IMR-90 (cell line): ENCODE data around the gene SFT2D2.

ENCODE experiments used
- BHLHE40 ChIP-seq: fragments of 150-350 bp; IDR thresholded peaks from 2 replicates; pipeline ENCODE4 v1.6.1; 2016; ENCODE audit warnings: mild to moderate bottlenecking, low read depth, low read length
- CEBPB ChIP-seq: IDR thresholded peaks from 2 replicates; pipeline ENCODE4 v1.6.1; 2012; ENCODE audit warnings: low read depth, low read length, improper control_type of control experiment
- CHD1 ChIP-seq: IDR thresholded peaks from 2 replicates; pipeline ENCODE4 v1.6.1; 2012; ENCODE audit warnings: low read depth, low read length, improper control_type of control experiment
- FOS ChIP-seq: fragments of 150-350 bp; IDR thresholded peaks from 2 replicates; pipeline ENCODE4 v1.6.1; 2016; ENCODE audit warnings: low read depth, low read length
- MAFK ChIP-seq: IDR thresholded peaks from 2 replicates; pipeline ENCODE4 v1.6.1; 2012; ENCODE audit warnings: low read depth, low read length, improper control_type of control experiment
- MAZ ChIP-seq: IDR thresholded peaks from 2 replicates; pipeline ENCODE4 v1.6.1; 2012; ENCODE audit warnings: low read depth, mild to moderate bottlenecking, low read length, improper control_type of control experiment, moderate library complexity, borderline replicate concordance
- MXI1 ChIP-seq: IDR thresholded peaks from 2 replicates; pipeline ENCODE4 v1.6.1; 2012; ENCODE audit warnings: low read depth, mild to moderate bottlenecking, low read length, moderate library complexity, borderline replicate concordance
- POLR2A ChIP-seq: IDR thresholded peaks from 2 replicates; pipeline ENCODE4 v1.6.1; 2012; ENCODE audit warnings: mild to moderate bottlenecking, low read depth, low read length
- RAD21 ChIP-seq: IDR thresholded peaks from 2 replicates; pipeline ENCODE4 v1.6.1; 2012; ENCODE audit warnings: low read length, improper control_type of control experiment
- RFX5 ChIP-seq: IDR thresholded peaks from 2 replicates; pipeline ENCODE4 v1.8.0; 2012; ENCODE audit warnings: low read depth, mild to moderate bottlenecking, low read length, moderate library complexity
- TF ChIP-seq, protein P1 (sequence below): conservative IDR thresholded peaks from 2 replicates; pipeline ENCODE4 v1.5.1; 2012; ENCODE audit warnings: mild to moderate bottlenecking, low read depth, low read length, improper control_type of control experiment
- TF ChIP-seq, protein P2 (sequence below): fragments of 150-350 bp; IDR thresholded peaks from 2 replicates; pipeline ENCODE4 v1.6.1; 2017; ENCODE audit warnings: mild to moderate bottlenecking, antibody characterized with exemption, low read length, low read depth
- TF ChIP-seq, protein P3 (sequence below): fragments of 150-350 bp; IDR thresholded peaks from 2 replicates; pipeline ENCODE4 v1.6.1; 2016; ENCODE audit warnings: low read depth, mild to moderate bottlenecking, low read length, moderate library complexity, borderline replicate concordance

DNA sequence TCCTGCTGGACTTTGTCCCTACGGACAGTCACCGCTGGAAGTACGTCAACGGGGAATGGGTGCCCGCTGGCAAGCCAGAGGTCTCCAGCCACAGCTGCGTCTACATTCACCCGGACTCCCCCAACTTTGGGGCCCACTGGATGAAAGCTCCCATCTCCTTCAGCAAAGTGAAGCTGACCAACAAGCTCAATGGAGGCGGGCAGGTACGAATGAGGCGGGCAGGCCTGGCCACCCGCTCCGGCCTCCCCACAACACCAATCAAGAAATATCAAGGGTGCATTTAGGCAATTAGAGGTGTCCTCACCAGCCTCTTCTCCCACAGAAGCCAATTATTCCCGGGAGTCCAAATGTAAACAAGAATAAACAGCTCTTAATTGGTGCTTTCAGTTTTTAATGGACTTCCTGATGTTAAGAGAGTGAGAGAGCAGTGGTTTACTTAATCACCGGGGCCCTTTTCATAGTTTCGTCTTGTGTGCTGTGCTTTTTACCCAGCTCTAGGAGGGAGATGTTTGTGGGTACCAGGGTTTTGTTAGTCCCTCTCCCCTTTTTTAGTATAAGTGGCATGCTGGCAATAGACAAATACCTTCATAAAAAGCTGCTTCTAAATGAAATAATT, 65.5 kb downstream of the SFT2D2 start:
- TF ChIP-seq, protein P1, sequence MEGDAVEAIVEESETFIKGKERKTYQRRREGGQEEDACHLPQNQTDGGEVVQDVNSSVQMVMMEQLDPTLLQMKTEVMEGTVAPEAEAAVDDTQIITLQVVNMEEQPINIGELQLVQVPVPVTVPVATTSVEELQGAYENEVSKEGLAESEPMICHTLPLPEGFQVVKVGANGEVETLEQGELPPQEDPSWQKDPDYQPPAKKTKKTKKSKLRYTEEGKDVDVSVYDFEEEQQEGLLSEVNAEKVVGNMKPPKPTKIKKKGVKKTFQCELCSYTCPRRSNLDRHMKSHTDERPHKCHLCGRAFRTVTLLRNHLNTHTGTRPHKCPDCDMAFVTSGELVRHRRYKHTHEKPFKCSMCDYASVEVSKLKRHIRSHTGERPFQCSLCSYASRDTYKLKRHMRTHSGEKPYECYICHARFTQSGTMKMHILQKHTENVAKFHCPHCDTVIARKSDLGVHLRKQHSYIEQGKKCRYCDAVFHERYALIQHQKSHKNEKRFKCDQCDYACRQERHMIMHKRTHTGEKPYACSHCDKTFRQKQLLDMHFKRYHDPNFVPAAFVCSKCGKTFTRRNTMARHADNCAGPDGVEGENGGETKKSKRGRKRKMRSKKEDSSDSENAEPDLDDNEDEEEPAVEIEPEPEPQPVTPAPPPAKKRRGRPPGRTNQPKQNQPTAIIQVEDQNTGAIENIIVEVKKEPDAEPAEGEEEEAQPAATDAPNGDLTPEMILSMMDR, result no peak
- TF ChIP-seq MAZ (no peak), POLR2A (no peak), MAFK (no peak), RAD21 (no peak), CEBPB (no peak), MXI1 (no peak), RFX5 (no peak), BHLHE40 (no peak), FOS (no peak), CHD1 (no peak)
- TF ChIP-seq, protein P2, sequence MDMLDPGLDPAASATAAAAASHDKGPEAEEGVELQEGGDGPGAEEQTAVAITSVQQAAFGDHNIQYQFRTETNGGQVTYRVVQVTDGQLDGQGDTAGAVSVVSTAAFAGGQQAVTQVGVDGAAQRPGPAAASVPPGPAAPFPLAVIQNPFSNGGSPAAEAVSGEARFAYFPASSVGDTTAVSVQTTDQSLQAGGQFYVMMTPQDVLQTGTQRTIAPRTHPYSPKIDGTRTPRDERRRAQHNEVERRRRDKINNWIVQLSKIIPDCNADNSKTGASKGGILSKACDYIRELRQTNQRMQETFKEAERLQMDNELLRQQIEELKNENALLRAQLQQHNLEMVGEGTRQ, result no peak
- TF ChIP-seq, protein P3, sequence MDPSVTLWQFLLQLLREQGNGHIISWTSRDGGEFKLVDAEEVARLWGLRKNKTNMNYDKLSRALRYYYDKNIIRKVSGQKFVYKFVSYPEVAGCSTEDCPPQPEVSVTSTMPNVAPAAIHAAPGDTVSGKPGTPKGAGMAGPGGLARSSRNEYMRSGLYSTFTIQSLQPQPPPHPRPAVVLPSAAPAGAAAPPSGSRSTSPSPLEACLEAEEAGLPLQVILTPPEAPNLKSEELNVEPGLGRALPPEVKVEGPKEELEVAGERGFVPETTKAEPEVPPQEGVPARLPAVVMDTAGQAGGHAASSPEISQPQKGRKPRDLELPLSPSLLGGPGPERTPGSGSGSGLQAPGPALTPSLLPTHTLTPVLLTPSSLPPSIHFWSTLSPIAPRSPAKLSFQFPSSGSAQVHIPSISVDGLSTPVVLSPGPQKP, result no peak
